ENCODE measurements around the gene ADCYAP1R1.

ADCYAP1R1 gene

GRCh38 chr7:31051598-31052486, at the start of gene ADCYAP1R1:
Gene ADCYAP1R1, plus strand, starts transcription at chr7:31052308. Its CDS starts 10,957 bp downstream, at chr7:31063265.
- DNase-seq: peak; percentile 17

GRCh38 chr7:31003097-31003496, 49.0 kb upstream of the ADCYAP1R1 start:
- no peak for DNase-seq

- no peak for DNase-seq
Observed at GRCh38 chr7:31003721-31004120, 48.4 kb upstream of the ADCYAP1R1 start.

- no peak for DNase-seq
Observed at GRCh38 chr7:31004393-31004792, 47.7 kb upstream of the ADCYAP1R1 start.

GRCh38 chr7:31006857-31007256, 45.3 kb upstream of the ADCYAP1R1 start:
- DNase-seq: no peak

- DNase-seq: no peak
Observed at GRCh38 chr7:31007634-31008033, 44.5 kb upstream of the ADCYAP1R1 start.

GRCh38 chr7:31014826-31015225, 37.3 kb upstream of the ADCYAP1R1 start:
- DNase-seq: peak; percentile 26

- no peak for DNase-seq
Observed at GRCh38 chr7:31017032-31017675, 35.0 kb upstream of the ADCYAP1R1 start.

- DNase-seq: no peak
Observed at GRCh38 chr7:31017721-31018120, 34.4 kb upstream of the ADCYAP1R1 start.

GRCh38 chr7:31019509-31019908, 32.6 kb upstream of the ADCYAP1R1 start:
- DNase-seq: no peak

- no peak for DNase-seq
Observed at GRCh38 chr7:31020161-31020560, 31.9 kb upstream of the ADCYAP1R1 start.

- DNase-seq: no peak
Observed at GRCh38 chr7:31020652-31021051, 31.5 kb upstream of the ADCYAP1R1 start.

GRCh38 chr7:31022117-31022516, 30.0 kb upstream of the ADCYAP1R1 start:
- no peak for DNase-seq

GRCh38 chr7:31022726-31023125, 29.4 kb upstream of the ADCYAP1R1 start:
- DNase-seq: no peak

- DNase-seq: no peak
Observed at GRCh38 chr7:31023877-31024276, 28.2 kb upstream of the ADCYAP1R1 start.

GRCh38 chr7:31027161-31027965, 24.7 kb upstream of the ADCYAP1R1 start:
- no peak for DNase-seq

GRCh38 chr7:31028006-31028405, 24.1 kb upstream of the ADCYAP1R1 start:
- DNase-seq: no peak

GRCh38 chr7:31028417-31028992, 23.6 kb upstream of the ADCYAP1R1 start:
- no peak for DNase-seq

- DNase-seq: peak; percentile 12
Observed at GRCh38 chr7:31029251-31030042, 22.7 kb upstream of the ADCYAP1R1 start.

GRCh38 chr7:31033674-31034300, 18.3 kb upstream of the ADCYAP1R1 start:
- DNase-seq: no peak

GRCh38 chr7:31036924-31037323, 15.2 kb upstream of the ADCYAP1R1 start:
- DNase-seq: no peak

- peak; percentile 59 for DNase-seq
Observed at GRCh38 chr7:31043051-31043471, 9.0 kb upstream of the ADCYAP1R1 start.

Measured in NCI-H345 (cell line).